Esophagus muscularis mucosa (tissue), 4 donors: ENCODE results near the gene SEMA3D.

Experiments
- EP300 ChIP-seq: sonication (generic); formaldehyde crosslinking; IDR thresholded peaks from one replicate; pipeline ENCODE4 v1.6.1; 2017; ENCODE audit warnings: antibody characterized with exemption
- POLR2A ChIP-seq: fragments of 450-650 bp; IDR thresholded peaks from one replicate; pipeline ENCODE4 v1.6.1; 2017; ENCODE audit warnings: antibody characterized with exemption, moderate library complexity, mild to moderate bottlenecking, low read depth
- POLR2AphosphoS5 ChIP-seq, 2 donors: sonication (generic); formaldehyde crosslinking; IDR thresholded peaks; one replicate each; pipeline ENCODE4 v1.6.1; 2017; ENCODE audit warnings: antibody characterized with exemption in 2 of 2
- TF ChIP-seq, protein P1 (sequence below), 3 experiments: fragments of 200-600 bp in 2 of 3; fragments of 450-650 bp in 1 of 3; sonication (generic) in 2 of 3; IDR thresholded peaks; one replicate each; pipeline ENCODE4 v1.5.1; 2017 to 2019; ENCODE audit warnings: antibody characterized with exemption in 3 of 3, mild to moderate bottlenecking in 2 of 3, moderate library complexity in 1 of 3

DNA sequence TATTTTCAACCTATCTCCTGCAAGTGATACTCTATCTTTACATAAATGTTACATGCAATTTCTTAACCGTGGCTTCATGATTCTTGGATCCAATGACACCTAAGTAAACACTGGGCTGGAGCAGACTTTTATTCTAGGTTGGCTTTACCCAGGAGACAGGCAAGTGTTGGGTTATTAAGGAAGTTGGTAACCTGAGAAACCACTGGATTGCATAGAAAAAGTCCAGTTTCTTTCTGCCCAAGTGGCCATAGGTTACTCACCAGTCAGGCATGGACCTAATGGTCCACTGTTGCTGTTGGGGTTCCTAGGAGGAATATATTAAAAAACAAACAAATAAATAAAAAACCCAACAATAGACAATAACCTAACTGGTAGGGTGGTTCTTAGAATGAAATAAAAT, 112.8 kb downstream of the SEMA3D start:
- TF ChIP-seq, protein P1, sequence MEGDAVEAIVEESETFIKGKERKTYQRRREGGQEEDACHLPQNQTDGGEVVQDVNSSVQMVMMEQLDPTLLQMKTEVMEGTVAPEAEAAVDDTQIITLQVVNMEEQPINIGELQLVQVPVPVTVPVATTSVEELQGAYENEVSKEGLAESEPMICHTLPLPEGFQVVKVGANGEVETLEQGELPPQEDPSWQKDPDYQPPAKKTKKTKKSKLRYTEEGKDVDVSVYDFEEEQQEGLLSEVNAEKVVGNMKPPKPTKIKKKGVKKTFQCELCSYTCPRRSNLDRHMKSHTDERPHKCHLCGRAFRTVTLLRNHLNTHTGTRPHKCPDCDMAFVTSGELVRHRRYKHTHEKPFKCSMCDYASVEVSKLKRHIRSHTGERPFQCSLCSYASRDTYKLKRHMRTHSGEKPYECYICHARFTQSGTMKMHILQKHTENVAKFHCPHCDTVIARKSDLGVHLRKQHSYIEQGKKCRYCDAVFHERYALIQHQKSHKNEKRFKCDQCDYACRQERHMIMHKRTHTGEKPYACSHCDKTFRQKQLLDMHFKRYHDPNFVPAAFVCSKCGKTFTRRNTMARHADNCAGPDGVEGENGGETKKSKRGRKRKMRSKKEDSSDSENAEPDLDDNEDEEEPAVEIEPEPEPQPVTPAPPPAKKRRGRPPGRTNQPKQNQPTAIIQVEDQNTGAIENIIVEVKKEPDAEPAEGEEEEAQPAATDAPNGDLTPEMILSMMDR (IDR thresholded peaks at IDR 0.05) = no peak
- no peak for TF ChIP-seq POLR2AphosphoS5 (IDR thresholded peaks at IDR 0.05)
- TF ChIP-seq EP300 = no peak
- TF ChIP-seq POLR2A = no peak
